Neutrophil (primary cell): ENCODE data around the gene RNF31.
"Not testable (repeated sequence)": the region's sequence is repeated elsewhere in the genome, so short reads cannot be mapped to it uniquely, and the experiment has no call there.

Experiments used
- H3K27ac ChIP-seq: fragments of 200-600 bp; sonication (generic); 2 replicates; pipeline ENCODE4 v1.5.1; 2016; ENCODE audit warnings: mild to moderate bottlenecking, moderate library complexity
- H3K27me3 ChIP-seq: fragments of 200-600 bp; sonication (generic); 2 replicates; pipeline ENCODE4 v1.6.0; 2016; ENCODE audit warnings: mild to moderate bottlenecking
- H3K36me3 ChIP-seq: fragments of 200-600 bp; sonication (generic); 2 replicates; pipeline ENCODE4 v1.5.1; 2017
- H3K4me1 ChIP-seq, 2 experiments: fragments of 200-600 bp in 1 of 2; sonication (generic) in 1 of 2; 1 replicate in 1 of 2; 2 replicates in 1 of 2; pipeline versions ENCODE4 v1.5.1 to v1.6.1; 2013 to 2016; ENCODE audit warnings: low read depth in 1 of 2, low read length in 1 of 2, mild to moderate bottlenecking in 1 of 2, moderate library complexity in 1 of 2; ENCODE audit not compliant: control insufficient read depth in 1 of 2, insufficient read depth in 1 of 2
- H3K4me3 ChIP-seq, 2 experiments: fragments of 200-600 bp in 1 of 2; sonication (generic) in 1 of 2; 1 replicate in 1 of 2; 2 replicates in 1 of 2; pipeline ENCODE4 v1.5.1; 2013 to 2016; ENCODE audit warnings: low read depth in 1 of 2, low read length in 1 of 2, mild to moderate bottlenecking in 1 of 2, moderate library complexity in 1 of 2
- H3K9me3 ChIP-seq: fragments of 200-600 bp; sonication (generic); 2 replicates; pipeline ENCODE4 v1.5.1; 2016
- TF ChIP-seq, protein P1 (sequence below): fragments of 200-600 bp; sonication (generic); IDR thresholded peaks from 2 replicates; pipeline ENCODE4 v1.5.1; 2016; ENCODE audit warnings: antibody characterized with exemption

RNF31 gene

DNA sequence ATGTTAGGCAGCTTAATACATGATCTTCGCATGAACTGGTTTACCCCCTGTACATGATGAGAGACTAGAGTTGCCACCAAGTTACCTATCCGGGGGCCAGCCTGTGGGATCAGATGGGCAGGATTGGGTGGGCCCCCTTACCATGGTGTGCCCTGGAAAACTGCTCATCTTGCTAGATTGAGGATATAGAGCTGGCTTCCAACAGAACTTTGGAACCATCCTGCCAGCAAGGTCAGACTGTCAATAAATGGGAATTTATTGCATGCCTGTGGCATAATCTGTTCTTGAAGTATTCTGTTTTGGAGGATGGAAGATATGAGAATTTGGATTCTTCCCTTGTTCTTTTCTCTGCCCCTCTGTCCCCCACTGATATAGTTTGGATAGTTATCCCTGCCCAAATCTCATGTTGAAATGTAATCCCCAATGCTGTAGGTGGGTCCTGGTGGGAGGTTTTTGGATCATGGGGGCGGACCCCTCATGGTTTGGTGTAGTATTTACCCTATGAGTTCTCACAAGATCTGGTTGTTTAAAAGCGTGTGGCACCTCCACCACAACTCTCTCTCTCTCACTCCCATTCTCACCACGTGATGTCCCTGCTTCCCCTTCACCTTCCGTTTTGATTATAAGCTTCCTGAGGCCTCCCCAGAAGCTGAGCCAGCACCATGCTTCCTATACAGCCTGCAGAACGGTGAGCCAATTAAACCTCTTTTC is 51.7 kb downstream of the RNF31 start:
- no peaks in the 10 kb centered on the region for H3K9me3 ChIP-seq
- TF ChIP-seq, protein P1, sequence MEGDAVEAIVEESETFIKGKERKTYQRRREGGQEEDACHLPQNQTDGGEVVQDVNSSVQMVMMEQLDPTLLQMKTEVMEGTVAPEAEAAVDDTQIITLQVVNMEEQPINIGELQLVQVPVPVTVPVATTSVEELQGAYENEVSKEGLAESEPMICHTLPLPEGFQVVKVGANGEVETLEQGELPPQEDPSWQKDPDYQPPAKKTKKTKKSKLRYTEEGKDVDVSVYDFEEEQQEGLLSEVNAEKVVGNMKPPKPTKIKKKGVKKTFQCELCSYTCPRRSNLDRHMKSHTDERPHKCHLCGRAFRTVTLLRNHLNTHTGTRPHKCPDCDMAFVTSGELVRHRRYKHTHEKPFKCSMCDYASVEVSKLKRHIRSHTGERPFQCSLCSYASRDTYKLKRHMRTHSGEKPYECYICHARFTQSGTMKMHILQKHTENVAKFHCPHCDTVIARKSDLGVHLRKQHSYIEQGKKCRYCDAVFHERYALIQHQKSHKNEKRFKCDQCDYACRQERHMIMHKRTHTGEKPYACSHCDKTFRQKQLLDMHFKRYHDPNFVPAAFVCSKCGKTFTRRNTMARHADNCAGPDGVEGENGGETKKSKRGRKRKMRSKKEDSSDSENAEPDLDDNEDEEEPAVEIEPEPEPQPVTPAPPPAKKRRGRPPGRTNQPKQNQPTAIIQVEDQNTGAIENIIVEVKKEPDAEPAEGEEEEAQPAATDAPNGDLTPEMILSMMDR, result no peak
- H3K36me3 ChIP-seq, result peaks cover 9% of the 10 kb centered on the region
- H3K27me3 ChIP-seq, result no peaks in the 10 kb centered on the region
- peak overlapping the region; percentile 33 for H3K27ac ChIP-seq
- no peak overlapping the region for H3K4me3 ChIP-seq
- peaks cover 30 to 35% of the 10 kb centered on the region in 2 experiments for H3K4me1 ChIP-seq

DNA sequence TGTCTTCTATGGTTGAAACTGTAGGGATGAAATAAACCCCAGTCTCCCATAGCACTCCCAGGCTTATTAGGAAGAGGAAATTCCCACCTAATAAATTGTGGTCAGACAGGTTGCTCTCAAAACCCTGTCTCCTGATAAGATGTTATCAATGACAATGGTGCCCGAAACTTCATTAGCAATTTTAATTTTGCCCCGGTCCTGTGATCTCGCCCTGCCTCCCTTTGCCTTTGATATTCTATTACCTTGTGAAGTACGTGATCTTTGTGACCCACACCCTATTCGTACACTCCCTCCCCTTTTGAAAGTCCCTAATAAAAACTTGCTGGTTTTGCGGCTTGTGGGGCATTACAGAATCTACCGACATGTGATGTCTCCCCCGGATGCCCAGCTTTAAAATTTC is 55.2 kb downstream of the RNF31 start:
- H3K9me3 ChIP-seq, H3K27ac ChIP-seq, H3K27me3 ChIP-seq, H3K4me3 ChIP-seq, H3K4me1 ChIP-seq: not testable (repeated sequence)
- H3K36me3 ChIP-seq, result peaks cover 29% of the 10 kb centered on the region

DNA sequence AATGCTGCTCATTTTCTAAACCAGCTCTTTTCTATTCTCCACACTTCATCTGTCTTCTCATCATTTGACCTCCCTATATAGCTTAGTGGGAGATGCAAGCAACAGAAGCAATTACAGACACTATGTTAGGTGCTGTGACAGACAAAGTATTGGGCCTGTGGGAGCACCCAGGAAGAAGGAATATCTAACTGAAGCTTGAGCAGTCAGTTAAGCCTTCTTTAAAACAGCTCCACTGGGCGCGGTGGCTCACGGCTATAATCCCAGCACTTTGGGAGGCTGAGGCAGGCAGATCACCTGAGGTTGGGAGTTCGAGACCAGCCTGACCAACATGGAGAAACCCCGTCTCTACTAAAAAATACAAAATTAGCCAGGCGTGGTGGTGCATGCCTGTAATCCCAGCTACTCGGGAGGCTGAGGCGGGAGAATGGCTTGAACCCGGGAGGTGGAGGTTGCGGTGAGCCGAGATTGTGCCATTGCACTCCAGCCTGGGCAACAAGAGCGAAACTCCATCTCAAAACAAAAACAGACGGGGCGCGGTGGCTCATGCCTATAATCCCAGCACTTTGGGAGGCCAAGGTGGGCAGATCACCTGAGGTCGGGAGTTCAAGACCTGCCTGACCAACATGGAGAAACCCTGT is 56.1 kb downstream of the RNF31 start:
- peaks cover 37% of the 10 kb centered on the region for H3K36me3 ChIP-seq
- H3K27ac ChIP-seq, H3K9me3 ChIP-seq, H3K4me1 ChIP-seq, H3K27me3 ChIP-seq, H3K4me3 ChIP-seq: not testable (repeated sequence)

- Histone ChIP-seq H3K4me3 (no peak overlapping the region), H3K36me3 (peaks cover 46% of the 10 kb centered on the region), H3K9me3 (no peaks in the 10 kb centered on the region), H3K27ac (no peak overlapping the region), H3K4me1 (no peaks in the 10 kb centered on the region), H3K27me3 (no peaks in the 10 kb centered on the region)
- TF ChIP-seq, protein P1, result no peak
Observed at GRCh38 chr14:24204163-24205146, 57.2 kb downstream of the RNF31 start.

DNA sequence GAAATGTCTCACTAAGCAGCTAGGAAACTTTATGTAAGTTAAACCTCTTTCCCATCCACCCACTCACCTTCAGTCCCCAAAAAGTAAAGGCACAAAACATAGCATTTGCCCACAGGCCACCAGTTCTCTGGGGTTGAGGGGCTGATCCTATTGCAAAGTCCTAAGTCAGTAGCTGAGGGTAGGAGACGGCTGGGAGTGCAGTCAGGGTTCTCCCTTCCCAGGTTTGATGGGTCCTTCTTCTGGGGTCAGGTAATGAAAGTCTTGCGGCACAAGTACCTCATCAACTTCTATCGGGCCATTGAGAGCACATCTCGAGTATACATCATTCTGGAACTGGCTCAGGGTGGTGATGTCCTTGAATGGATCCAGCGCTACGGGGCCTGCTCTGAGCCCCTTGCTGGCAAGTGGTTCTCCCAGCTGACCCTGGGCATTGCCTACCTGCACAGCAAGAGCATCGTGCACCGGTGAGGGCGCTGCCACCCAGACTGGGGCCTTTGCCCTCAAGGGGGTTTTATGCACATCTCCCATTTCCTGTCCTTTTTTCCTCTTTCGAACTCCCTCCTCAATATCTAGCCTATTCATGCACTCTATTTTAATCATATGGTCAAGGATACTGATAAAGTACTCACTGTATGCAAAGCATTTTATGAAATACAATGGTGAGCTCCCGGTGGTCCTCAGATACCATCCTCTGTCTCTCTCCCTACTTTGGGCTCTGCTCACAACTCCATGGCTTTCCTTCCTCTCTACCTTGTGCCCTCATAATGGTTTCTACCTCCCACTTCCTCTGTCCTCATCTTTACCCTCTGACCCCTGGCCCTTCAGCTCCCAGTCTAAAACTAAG is 59.2 kb downstream of the RNF31 start:
- no peak overlapping the region for H3K4me3 ChIP-seq
- peaks cover 61% of the 10 kb centered on the region for H3K36me3 ChIP-seq
- no peak overlapping the region for H3K27ac ChIP-seq
- TF ChIP-seq, protein P1, result no peak
- no peaks in the 10 kb centered on the region for H3K27me3 ChIP-seq
- no peaks in the 10 kb centered on the region for H3K4me1 ChIP-seq
- no peaks in the 10 kb centered on the region for H3K9me3 ChIP-seq

GRCh38 chr14:24207104-24207551 is 59.8 kb downstream of the RNF31 start:
- Histone ChIP-seq H3K27me3 (no peaks in the 10 kb centered on the region), H3K36me3 (peaks cover 58% of the 10 kb centered on the region), H3K27ac (no peak overlapping the region), H3K9me3 (no peaks in the 10 kb centered on the region), H3K4me1 (no peaks in the 10 kb centered on the region), H3K4me3 (no peak overlapping the region)
- TF ChIP-seq, protein P1, result no peak
